Vagina (tissue), 2 donors: ENCODE measurements around the gene RAB17. TPM values are rescaled to one million over a fixed set of nuclear protein-coding genes. Genes with fewer than 3 reads are reported as not detected.

Experiments used
- DNase-seq, 2 donors: peaks; one replicate each; pipeline ENCODE4 v3.0.0-alpha.2; 2017; ENCODE audit errors: extremely low spot score in 2 of 2
- H3K27ac ChIP-seq: fragments of 200-600 bp; sonication (generic); one replicate; pipeline ENCODE4 v1.5.1; 2019
- H3K27me3 ChIP-seq: fragments of 200-600 bp; sonication (generic); one replicate; pipeline ENCODE4 v1.5.1; 2019
- H3K36me3 ChIP-seq, 2 donors: fragments of 200-600 bp; sonication (generic); one replicate each; pipeline ENCODE4 v1.5.1; 2017 to 2019
- H3K4me1 ChIP-seq: fragments of 200-600 bp; sonication (generic); one replicate; pipeline ENCODE4 v1.5.1; 2019
- H3K4me3 ChIP-seq, 2 donors: fragments of 200-600 bp; sonication (generic); 1 replicate in 1 of 2; 2 replicates in 1 of 2; pipeline ENCODE4 v1.5.1; 2016 to 2019
- H3K9me3 ChIP-seq: fragments of 200-600 bp; sonication (generic); one replicate; pipeline ENCODE4 v1.5.1; 2019
- CTCF ChIP-seq, 3 experiments: fragments of 450-650 bp in 2 of 3; fragments of 200-600 bp in 1 of 3; sonication (generic) in 1 of 3; IDR thresholded peaks; one replicate each; pipeline ENCODE4 v1.5.1; 2017 to 2019; ENCODE audit warnings: antibody characterized with exemption in 3 of 3, mild to moderate bottlenecking in 2 of 3, moderate library complexity in 2 of 3
- POLR2A ChIP-seq, 2 donors: fragments of 450-650 bp; IDR thresholded peaks; one replicate each; pipeline ENCODE4 v1.6.1; 2017; ENCODE audit warnings: antibody characterized with exemption in 2 of 2, mild to moderate bottlenecking in 2 of 2, moderate library complexity in 2 of 2
- POLR2AphosphoS5 ChIP-seq, 2 donors: sonication (generic); formaldehyde crosslinking; IDR thresholded peaks; one replicate each; pipeline ENCODE4 v1.9.0; 2017; ENCODE audit warnings: antibody characterized with exemption in 2 of 2, mild to moderate bottlenecking in 2 of 2, low read depth in 1 of 2; ENCODE audit not compliant: insufficient read depth in 1 of 2
- intact Hi-C: fragments of 100-400 bp; cut with DNase I; formaldehyde crosslinking; loops from one replicate; pipeline ENCODE4 v1.15.1; 2023
- total RNA-seq: library from RNA; depleted of rRNA; stranded (reverse); fragments of >200 nt; gene quantifications from one replicate; pipeline ENCODE4 v1.2.3, GENCODE V29; 2016

Gene RAB17
- total RNA-seq, 1 donor from 2014 or later: not detected

DNA sequence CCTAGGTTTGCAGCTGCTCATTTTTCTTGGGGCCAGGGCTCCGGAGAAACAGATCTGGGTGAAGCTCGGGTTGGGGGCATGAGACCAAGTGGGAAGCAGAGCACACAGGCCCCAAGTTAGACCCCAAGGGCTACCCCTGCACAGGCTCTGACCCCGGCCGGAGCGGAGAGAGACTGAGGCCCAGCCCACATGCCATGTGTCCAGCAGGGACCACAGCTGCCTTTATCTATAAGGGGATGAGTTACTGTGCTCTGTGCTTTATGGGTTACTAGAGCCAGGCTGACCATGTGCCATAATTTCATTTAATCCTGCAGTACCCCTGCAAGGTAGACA lies 54.5 kb downstream of the RAB17 start:
- Histone ChIP-seq H3K36me3 (peaks cover 0 to 4% of the 10 kb centered on the region in 2 donors), H3K27me3 (no peaks in the 10 kb centered on the region), H3K27ac (no peak overlapping the region), H3K4me3 (no peak overlapping the region), H3K9me3 (no peaks in the 10 kb centered on the region), H3K4me1 (peaks cover 23% of the 10 kb centered on the region)
- intact Hi-C loops: no loop called here
- no peak for TF ChIP-seq CTCF (IDR thresholded peaks at IDR 0.05)
- TF ChIP-seq POLR2A (IDR thresholded peaks at IDR 0.05): no peak
- no peak for DNase-seq

DNA sequence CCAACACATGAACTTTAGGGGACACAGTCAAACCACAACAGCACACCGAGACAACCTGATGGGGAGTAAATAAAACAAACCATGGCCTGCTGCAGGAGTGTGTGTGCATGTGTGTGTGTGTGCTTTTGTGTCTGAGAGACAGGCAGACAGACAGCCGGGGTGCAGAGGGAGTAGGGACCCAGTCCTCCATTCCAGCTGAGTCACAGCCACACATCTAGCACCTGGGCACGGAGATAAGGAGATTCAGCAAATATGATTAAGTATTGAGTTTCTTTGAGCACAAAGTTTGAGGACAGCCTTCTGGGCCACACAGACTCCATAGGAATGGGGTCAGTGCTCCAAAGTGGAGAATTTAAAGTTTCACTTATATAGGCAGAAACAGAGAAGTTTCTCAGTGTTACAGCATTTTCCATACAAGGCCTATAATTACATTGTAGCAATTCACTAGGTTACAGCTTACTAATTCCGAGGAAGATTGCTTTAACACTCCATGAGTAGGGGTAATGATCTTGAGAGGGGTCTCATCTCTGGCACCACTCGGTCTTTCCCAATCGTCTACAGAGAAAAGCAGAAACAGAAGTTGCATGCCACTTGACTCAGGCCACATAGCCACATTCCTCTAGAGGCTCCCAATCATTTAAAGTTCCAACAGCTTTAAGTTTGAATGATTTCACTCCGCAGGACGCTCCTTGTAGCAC lies 55.0 kb downstream of the RAB17 start:
- no peak for DNase-seq
- H3K27me3 ChIP-seq: no peaks in the 10 kb centered on the region
- H3K36me3 ChIP-seq: peaks cover 0 to 4% of the 10 kb centered on the region in 2 donors
- no peak overlapping the region for H3K27ac ChIP-seq
- H3K4me1 ChIP-seq: peaks cover 18% of the 10 kb centered on the region
- intact Hi-C loops: no loop called here
- no peaks in the 10 kb centered on the region for H3K9me3 ChIP-seq
- TF ChIP-seq POLR2A (IDR thresholded peaks at IDR 0.05) (no peak), POLR2AphosphoS5 (IDR thresholded peaks at IDR 0.05; ENCODE audit: insufficient read depth in 1 of 2, low read depth in 1 of 2) (no peak)
- no peak overlapping the region for H3K4me3 ChIP-seq

- peaks cover 0 to 4% of the 10 kb centered on the region in 2 donors for H3K36me3 ChIP-seq
- TF ChIP-seq POLR2AphosphoS5 (IDR thresholded peaks at IDR 0.05; ENCODE audit: insufficient read depth in 1 of 2, low read depth in 1 of 2) (no peak), POLR2A (IDR thresholded peaks at IDR 0.05) (no peak), CTCF (IDR thresholded peaks at IDR 0.05) (no peak)
- no peaks in the 10 kb centered on the region for H3K27me3 ChIP-seq
- intact Hi-C loops: no loop called here
- H3K4me3 ChIP-seq: no peak overlapping the region
- DNase-seq: no peak
- H3K9me3 ChIP-seq: no peaks in the 10 kb centered on the region
- H3K4me1 ChIP-seq: peaks cover 7% of the 10 kb centered on the region
- H3K27ac ChIP-seq: no peak overlapping the region
Measured at GRCh38 chr2:237534380-237534779, 56.2 kb downstream of the RAB17 start.

- H3K4me1 ChIP-seq: no peaks in the 10 kb centered on the region
- intact Hi-C loops: no loop called here
- TF ChIP-seq CTCF (IDR thresholded peaks at IDR 0.05): no peak
- H3K4me3 ChIP-seq: no peak overlapping the region
- no peak for DNase-seq
- no peaks in the 10 kb centered on the region for H3K9me3 ChIP-seq
- no peak overlapping the region for H3K27ac ChIP-seq
- H3K36me3 ChIP-seq: peaks cover 0 to 4% of the 10 kb centered on the region in 2 donors
- H3K27me3 ChIP-seq: no peaks in the 10 kb centered on the region
Measured at GRCh38 chr2:237533668-237534161, 56.8 kb downstream of the RAB17 start.

DNA sequence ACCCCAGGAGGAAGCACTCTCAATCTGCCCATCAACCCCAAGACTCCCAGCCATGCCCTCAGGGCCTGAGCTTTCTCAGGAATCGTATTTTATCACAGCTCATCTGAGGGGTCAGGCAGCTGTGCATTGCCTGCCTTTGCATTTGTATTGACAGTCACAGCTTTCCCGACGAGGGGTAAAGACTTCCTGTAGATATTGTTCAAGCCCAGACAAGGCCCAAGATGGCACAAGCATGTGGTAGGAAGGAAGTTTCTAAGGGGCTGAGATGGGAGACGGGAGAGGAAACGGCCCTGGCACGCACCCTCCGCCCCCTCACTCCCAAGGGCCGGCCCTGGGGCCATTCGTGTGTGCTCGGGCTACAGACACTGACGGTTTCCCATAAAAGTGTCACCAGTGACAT lies 58.4 kb downstream of the RAB17 start:
- DNase-seq: no peak
- TF ChIP-seq POLR2AphosphoS5 (IDR thresholded peaks at IDR 0.05; ENCODE audit: insufficient read depth in 1 of 2, low read depth in 1 of 2) (no peak), CTCF (IDR thresholded peaks at IDR 0.05) (no peak), POLR2A (IDR thresholded peaks at IDR 0.05) (no peak)
- no peaks in the 10 kb centered on the region for H3K27me3 ChIP-seq

More for the DNA sequence above, 58.4 kb downstream of the RAB17 start:
- no peaks in the 10 kb centered on the region for H3K4me1 ChIP-seq
- H3K36me3 ChIP-seq: peaks cover 0 to 10% of the 10 kb centered on the region in 2 donors
- H3K4me3 ChIP-seq: no peak overlapping the region
- intact Hi-C loops: no loop called here
- no peak overlapping the region for H3K27ac ChIP-seq
- no peaks in the 10 kb centered on the region for H3K9me3 ChIP-seq
